HG03045 (cell line): ENCODE measurements around the gene DIP2C.
"Not testable (repeated sequence)": the region's sequence is repeated elsewhere in the genome, so short reads cannot be mapped to it uniquely, and the experiment has no call there.

Experiments used
- ATAC-seq: cut with Tn5 transposase; IDR thresholded peaks from one replicate; pipeline ENCODE4 v1.9.1; 2021; ENCODE audit warnings: mild to moderate bottlenecking, moderate library complexity; ENCODE audit not compliant: unreplicated experiment

The DIP2C gene

DNA sequence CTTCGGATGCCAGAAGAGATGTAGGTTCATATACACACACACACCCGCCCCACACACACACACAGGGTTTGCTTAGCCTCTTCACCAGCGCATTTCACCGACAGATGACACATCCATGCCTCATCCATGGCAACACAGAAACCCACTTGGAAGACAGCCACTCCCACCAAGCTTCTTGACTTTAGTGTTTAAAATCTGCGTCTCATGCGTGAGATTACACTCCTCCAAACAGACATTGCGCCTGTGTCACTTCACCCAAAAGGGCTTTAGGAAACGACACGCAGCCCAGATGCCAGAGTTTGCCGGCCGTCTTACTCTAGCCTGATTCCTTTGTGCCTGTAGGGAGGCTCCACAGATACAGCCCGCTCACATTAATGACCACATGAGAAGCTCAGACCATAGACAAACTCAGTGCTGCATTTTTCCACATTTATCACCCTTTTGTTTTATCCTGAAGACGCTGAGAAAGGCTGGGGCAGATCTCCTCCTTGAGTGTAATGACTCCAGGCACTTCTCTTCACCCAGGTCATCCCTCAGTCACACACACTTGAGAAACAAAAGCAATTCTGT lies 73.8 kb downstream of the DIP2C start:
- ATAC-seq = no peak

DNA sequence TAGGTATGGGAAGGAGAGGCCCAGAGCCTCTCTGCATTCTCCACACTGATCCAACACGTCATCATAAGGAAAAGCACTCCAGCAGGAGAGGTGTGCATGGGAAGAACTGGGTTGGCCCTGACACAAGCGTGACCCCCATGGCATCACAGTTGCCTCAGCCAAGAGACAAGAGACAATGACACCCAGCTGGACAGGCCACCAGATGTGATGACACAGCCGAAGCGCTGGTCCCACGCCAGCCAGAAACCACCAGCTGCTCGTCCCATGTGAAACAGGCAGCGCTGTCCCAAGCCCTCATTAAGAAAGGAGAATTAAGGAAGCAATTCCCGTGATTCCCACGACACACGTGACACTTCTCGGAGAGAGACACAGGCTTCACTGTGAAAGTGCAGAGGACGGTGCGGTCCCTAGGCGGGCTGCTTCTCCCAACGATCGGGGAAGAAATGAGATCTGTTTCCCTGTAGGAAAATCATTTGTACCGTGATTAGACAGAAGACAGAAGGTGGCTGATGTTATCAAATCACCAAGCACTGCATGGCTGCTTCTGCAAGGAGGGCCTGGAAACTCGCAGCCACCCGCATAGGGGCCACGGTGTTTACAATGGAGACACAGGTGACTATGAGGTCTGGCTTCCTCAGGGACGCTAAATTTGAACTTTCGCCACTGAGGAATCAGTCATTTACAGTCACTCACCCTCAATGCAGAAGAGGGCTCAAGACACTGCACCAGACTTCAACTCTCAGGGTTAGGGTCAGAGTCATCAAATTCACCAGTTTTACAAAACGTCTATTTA lies 74.5 kb downstream of the DIP2C start:
- ATAC-seq = no peak

DNA sequence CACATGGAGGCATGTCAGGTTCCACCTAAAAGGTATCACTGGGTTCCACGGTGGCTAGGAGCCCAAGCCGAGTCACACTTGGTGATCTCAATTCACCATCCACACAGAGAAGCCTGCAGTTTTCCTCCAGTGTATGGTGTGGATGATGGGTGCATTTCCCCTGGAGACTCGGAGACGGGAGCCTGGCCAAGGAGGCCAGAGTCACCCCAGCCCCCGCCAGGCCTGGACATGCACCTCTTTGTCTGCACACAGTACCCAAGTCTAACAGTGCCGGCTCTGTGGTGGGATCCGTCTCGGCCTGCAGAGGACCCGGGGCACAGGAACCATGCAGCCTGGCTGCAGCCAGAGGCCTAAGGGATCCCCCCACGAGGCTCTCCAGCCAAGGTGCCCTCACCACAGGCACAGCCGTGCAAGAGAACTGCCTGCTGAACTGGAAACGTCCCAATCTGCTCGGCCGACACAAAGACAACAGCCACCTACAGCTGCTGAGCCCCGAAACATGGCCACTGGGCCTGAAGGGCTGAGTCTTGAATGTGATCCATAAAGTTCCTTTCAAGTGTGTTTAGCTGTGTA lies 75.2 kb downstream of the DIP2C start:
- no peak for ATAC-seq

GRCh38 chr10:613271-614138 lies 76.0 kb downstream of the DIP2C start:
- no peak for ATAC-seq

- no peak for ATAC-seq
Observed at GRCh38 chr10:612696-613095, 76.8 kb downstream of the DIP2C start.

GRCh38 chr10:610642-611305 lies 78.7 kb downstream of the DIP2C start:
- not testable (repeated sequence) for ATAC-seq

DNA sequence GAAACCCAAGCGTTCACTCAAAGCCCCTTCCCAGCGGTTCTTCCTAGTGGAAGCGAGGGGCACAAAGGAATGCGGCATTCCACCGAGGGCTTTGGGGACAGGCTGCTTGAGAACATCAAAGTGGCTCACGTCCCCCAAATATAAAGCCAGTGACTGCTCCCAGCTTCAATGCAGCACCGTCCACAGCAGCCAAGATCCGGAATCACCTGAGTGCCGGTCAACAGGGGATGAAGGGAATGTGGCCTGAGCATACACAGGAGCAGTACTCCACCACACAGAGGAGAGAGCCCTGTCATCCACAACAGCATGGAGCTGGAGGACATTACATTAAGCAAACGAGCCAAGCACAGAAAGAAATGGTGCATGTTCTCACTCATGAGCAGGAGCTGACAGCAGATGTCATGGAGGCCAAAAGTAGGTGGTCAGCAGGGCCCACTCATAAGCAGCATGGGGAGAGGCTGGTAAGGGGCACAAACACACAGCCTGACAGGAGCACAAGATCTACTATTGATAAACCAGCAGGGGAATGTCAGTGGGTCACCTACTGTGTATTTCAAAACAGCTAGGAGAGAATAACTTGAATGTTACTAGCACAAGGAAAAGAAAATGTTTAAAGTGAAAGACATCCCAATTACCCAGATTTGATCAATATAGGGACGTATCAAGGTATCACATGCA lies 79.5 kb downstream of the DIP2C start:
- no peak for ATAC-seq

- no peak for ATAC-seq
Observed at GRCh38 chr10:609262-609658, 80.2 kb downstream of the DIP2C start.

DNA sequence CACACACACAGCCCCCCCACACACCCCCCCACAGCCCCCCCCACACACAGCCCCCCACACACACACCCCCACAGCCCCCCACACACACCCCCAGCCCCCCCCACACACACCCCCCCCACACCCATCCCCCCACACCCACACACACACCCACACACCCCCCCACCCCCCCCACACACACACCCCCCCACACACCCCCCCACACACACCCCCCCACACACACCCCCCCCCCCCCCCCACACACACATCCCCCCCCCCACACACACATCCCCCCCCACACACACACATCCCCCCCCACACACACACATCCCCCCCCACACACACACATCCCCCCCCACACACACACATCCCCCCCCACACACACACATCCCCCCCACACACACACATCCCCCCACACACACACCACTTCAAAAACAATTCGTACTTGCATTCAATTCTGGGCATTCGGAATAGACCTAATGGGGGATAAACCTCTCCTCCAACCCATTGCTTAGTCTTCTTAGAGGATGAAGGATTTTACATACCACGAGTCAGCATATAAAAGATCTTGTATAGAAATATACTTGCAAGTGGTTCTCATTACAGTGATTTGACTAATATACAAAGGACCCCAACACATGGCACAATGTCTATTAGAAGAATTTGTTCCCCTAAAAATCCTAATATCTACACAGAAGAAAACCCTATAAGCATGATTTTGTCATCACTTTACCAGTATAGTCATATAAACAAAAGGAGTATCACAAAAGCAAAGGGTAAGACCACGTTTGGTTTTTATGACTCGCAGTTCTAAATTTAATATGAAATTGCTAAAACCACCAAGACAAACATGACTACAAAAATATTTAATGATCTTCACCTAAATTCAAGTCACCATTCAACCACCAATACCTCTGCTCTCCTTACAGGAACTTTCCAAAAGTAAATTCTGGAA lies 80.9 kb downstream of the DIP2C start:
- no peak for ATAC-seq

DNA sequence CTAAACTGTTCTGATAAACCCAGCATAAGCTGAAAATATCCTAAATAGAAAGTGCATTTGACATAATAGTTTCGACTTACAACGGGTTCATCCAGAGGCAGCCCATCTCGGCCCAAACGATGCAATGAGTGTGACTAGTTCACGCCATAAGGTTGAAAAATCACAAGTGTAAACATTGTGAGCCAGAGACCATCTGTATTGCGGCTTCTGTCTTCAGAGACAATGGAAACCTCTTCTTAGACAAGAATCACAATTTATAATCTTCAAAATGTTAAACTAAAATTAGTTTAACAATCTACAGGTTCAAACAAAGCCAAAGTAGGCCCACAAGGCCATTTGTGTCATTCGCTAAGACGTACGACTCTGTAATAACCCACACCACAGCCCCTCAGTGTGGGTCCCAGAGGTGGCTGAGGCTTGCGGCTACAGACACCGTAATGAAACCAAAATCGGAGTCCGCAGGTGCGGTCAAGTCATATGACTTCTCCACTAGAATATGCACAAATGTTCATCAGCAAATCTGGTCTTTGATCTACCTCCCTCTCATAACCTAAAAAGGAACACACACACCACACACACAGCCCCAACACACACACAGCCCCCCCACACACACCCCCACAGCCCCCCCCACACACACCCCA lies 81.8 kb downstream of the DIP2C start:
- ATAC-seq = no peak

- ATAC-seq = no peak
Observed at GRCh38 chr10:606762-607544, 82.5 kb downstream of the DIP2C start.

- no peak for ATAC-seq
Observed at GRCh38 chr10:605632-606325, 83.7 kb downstream of the DIP2C start.

- no peak for ATAC-seq
Observed at GRCh38 chr10:604716-605631, 84.5 kb downstream of the DIP2C start.

- ATAC-seq = no peak
Observed at GRCh38 chr10:603745-604144, 85.7 kb downstream of the DIP2C start.

GRCh38 chr10:602391-603005 lies 87.0 kb downstream of the DIP2C start:
- no peak for ATAC-seq

DNA sequence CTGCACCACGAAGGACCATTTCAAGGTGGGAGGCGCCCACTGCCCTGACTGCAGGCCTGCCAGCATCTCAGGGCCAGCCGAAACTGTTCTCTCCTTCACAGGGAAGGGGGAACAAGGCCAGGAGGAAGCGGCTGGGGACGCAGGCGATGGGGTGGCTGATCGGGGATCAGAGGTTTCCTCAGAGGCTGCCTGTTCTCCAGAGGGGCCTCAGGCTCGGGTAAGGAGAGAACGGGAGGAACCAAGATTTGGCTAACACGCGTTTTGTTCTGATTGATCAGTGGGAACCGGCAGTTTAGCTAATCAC lies 87.9 kb downstream of the DIP2C start:
- ATAC-seq = no peak
